WERI-Rb-1 (cell line): Measurements from ENCODE around the gene ETHE1.
"Not testable (repeated sequence)": the region's sequence is repeated elsewhere in the genome, so short reads cannot be mapped to it uniquely, and the experiment has no call there.

ENCODE experiments used
- DNase-seq: peaks from one replicate; pipeline ENCODE4 v3.0.0-alpha.2; 2020
- H3K27ac ChIP-seq: fragments of 250-450 bp; sonication (Bioruptor Pico); 2 replicates; pipeline ENCODE4 v1.5.1; 2020; ENCODE audit warnings: mild to moderate bottlenecking, moderate library complexity
- H3K27me3 ChIP-seq: fragments of 250-450 bp; sonication (Bioruptor Pico); 2 replicates; pipeline ENCODE4 v1.5.1; 2021; ENCODE audit warnings: mild to moderate bottlenecking, low read depth, moderate library complexity; ENCODE audit not compliant: insufficient read depth, severe bottlenecking
- H3K36me3 ChIP-seq: fragments of 250-450 bp; sonication (Bioruptor Pico); 2 replicates; pipeline ENCODE4 v1.5.1; 2020; ENCODE audit warnings: mild to moderate bottlenecking, moderate library complexity
- H3K4me3 ChIP-seq: 2 replicates; pipeline ENCODE4 v1.5.1; 2011; ENCODE audit warnings: low read depth, mild to moderate bottlenecking, control low read depth, low read length
- H3K9me3 ChIP-seq: fragments of 250-450 bp; sonication (Bioruptor Pico); 2 replicates; pipeline ENCODE4 v1.5.1; 2021; ENCODE audit warnings: mild to moderate bottlenecking, moderate library complexity; ENCODE audit not compliant: severe bottlenecking
- TF ChIP-seq, protein P1 (sequence below): IDR thresholded peaks from 2 replicates; pipeline ENCODE4 v1.5.1; 2011; ENCODE audit warnings: low read depth, mild to moderate bottlenecking, control low read depth, inconsistent platforms, low read length

ETHE1 gene

DNA sequence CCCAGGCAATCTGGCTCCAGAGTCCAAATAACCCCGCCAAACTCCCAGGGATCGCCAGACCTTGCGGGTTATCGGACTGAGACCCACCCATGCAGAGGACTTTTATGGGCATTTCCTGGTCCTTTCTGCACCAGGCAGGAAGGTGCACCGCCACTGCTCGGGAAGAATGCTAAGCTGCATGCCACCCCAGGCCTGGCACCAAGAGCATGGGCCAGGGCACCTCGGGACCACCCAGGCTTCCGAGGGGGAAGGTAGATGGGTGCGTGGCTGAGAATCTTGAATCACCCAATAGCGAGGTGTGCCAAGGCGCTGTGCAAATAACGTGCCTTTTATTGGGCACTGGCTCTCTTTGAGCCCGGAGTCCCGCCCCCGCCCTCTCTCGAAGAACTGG lies 5.6 kb upstream of the ETHE1 start:
- Histone ChIP-seq H3K4me3 (peak overlapping the region; percentile 77), H3K27me3 (no peaks in the 10 kb centered on the region), H3K9me3 (no peaks in the 10 kb centered on the region), H3K27ac (peak overlapping the region; percentile 78), H3K36me3 (peaks cover 4% of the 10 kb centered on the region)
- TF ChIP-seq, protein P1, sequence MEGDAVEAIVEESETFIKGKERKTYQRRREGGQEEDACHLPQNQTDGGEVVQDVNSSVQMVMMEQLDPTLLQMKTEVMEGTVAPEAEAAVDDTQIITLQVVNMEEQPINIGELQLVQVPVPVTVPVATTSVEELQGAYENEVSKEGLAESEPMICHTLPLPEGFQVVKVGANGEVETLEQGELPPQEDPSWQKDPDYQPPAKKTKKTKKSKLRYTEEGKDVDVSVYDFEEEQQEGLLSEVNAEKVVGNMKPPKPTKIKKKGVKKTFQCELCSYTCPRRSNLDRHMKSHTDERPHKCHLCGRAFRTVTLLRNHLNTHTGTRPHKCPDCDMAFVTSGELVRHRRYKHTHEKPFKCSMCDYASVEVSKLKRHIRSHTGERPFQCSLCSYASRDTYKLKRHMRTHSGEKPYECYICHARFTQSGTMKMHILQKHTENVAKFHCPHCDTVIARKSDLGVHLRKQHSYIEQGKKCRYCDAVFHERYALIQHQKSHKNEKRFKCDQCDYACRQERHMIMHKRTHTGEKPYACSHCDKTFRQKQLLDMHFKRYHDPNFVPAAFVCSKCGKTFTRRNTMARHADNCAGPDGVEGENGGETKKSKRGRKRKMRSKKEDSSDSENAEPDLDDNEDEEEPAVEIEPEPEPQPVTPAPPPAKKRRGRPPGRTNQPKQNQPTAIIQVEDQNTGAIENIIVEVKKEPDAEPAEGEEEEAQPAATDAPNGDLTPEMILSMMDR: no peak
- DNase-seq: peak; percentile 49

- Histone ChIP-seq H3K4me3 (no peak overlapping the region), H3K27me3 (no peaks in the 10 kb centered on the region), H3K9me3 (no peaks in the 10 kb centered on the region), H3K36me3 (no peaks in the 10 kb centered on the region), H3K27ac (no peak overlapping the region)
- no peak for DNase-seq
- TF ChIP-seq, protein P1: no peak
Observed at GRCh38 chr19:43527860-43528622, 1.0 kb upstream of the ETHE1 start.

GRCh38 chr19:43525836-43526771 lies 897 bp downstream of the ETHE1 start:
- DNase-seq: no peak
- Histone ChIP-seq H3K36me3 (no peaks in the 10 kb centered on the region), H3K9me3 (no peaks in the 10 kb centered on the region), H3K27me3 (no peaks in the 10 kb centered on the region), H3K27ac (peak overlapping the region; percentile 59; the same call in 1 of the 2 replicates), H3K4me3 (peak overlapping the region; percentile 81)
- TF ChIP-seq, protein P1: no peak

- no peaks in the 10 kb centered on the region for H3K9me3 ChIP-seq
- H3K27me3 ChIP-seq: no peaks in the 10 kb centered on the region
- no peak for DNase-seq
- H3K27ac ChIP-seq: no peak overlapping the region
- H3K4me3 ChIP-seq: no peak overlapping the region
- no peaks in the 10 kb centered on the region for H3K36me3 ChIP-seq
- TF ChIP-seq, protein P1: no peak
Observed at GRCh38 chr19:43524922-43525835, 1.8 kb downstream of the ETHE1 start.

DNA sequence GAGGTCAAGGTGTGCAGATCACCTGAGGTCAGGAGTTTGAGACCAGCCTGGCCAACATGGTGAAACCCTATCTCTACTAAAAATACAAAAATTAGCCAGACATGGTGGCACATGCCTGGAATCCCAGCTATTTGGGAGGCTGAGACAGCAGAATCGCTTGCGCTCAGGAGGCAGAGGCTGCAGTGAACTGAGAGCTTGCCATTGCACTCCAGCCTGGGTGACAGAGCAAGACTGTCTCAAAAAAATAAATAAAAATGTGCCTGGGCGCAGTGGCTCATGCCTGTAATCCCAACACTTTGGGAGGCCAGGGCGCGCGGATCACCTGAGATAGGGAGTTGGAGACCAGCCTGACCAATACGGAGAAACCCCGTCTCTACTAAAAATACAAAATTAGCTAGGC lies 3.3 kb downstream of the ETHE1 start:
- H3K27me3 ChIP-seq, H3K27ac ChIP-seq, H3K9me3 ChIP-seq, H3K4me3 ChIP-seq, H3K36me3 ChIP-seq, DNase-seq: not testable (repeated sequence)
